Measurements from ENCODE around the gene RRBP1.

DNA sequence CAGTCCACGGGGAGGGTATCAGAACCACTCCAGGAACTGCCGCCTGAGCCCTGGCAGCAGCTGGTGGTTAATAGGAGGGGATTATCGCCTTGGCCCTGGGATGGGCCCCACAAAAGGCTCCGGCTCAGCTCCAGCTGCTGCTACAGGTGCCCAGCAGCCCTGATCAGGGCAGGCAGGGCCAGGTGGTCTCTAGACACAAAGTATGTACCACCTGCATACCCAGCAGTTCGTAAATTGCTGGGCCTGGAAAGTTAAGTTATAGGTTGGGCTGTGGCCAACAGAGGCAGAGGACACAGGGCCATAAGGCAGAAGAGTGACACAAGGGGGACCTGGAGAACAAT lies 35.1 kb downstream of the RRBP1 start:
- TF ChIP-seq, protein P1, sequence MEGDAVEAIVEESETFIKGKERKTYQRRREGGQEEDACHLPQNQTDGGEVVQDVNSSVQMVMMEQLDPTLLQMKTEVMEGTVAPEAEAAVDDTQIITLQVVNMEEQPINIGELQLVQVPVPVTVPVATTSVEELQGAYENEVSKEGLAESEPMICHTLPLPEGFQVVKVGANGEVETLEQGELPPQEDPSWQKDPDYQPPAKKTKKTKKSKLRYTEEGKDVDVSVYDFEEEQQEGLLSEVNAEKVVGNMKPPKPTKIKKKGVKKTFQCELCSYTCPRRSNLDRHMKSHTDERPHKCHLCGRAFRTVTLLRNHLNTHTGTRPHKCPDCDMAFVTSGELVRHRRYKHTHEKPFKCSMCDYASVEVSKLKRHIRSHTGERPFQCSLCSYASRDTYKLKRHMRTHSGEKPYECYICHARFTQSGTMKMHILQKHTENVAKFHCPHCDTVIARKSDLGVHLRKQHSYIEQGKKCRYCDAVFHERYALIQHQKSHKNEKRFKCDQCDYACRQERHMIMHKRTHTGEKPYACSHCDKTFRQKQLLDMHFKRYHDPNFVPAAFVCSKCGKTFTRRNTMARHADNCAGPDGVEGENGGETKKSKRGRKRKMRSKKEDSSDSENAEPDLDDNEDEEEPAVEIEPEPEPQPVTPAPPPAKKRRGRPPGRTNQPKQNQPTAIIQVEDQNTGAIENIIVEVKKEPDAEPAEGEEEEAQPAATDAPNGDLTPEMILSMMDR (IDR thresholded peaks at IDR 0.05; ENCODE audit: borderline replicate concordance, extremely low read depth, low read length, poor library complexity, severe bottlenecking) = no peak
- no peak for TF ChIP-seq EZH2 (IDR thresholded peaks at IDR 0.05; ENCODE audit: borderline replicate concordance, low read depth, low read length, severe bottlenecking)
